BE2C (cell line): Measurements from ENCODE around the gene NUP93.

Source experiments
- DNase-seq: peaks from one replicate; pipeline ENCODE4 v3.0.0-alpha.2; 2020
- H3K27me3 ChIP-seq: fragments of 250-450 bp; sonication (Bioruptor Pico); 2 replicates; pipeline ENCODE4 v1.5.1; 2020; ENCODE audit warnings: mild to moderate bottlenecking
- H3K36me3 ChIP-seq: fragments of 250-450 bp; sonication (Bioruptor Pico); 2 replicates; pipeline ENCODE4 v1.5.1; 2020; ENCODE audit warnings: mild to moderate bottlenecking
- H3K4me1 ChIP-seq: fragments of 250-450 bp; sonication (Bioruptor Pico); 2 replicates; pipeline ENCODE4 v1.5.1; 2020
- H3K4me3 ChIP-seq: 2 replicates; pipeline ENCODE4 v1.5.1; 2011; ENCODE audit warnings: low read depth, low read length
- H3K9me3 ChIP-seq: fragments of 250-450 bp; sonication (Bioruptor Pico); 2 replicates; pipeline ENCODE4 v1.5.1; 2020
- CTCF ChIP-seq: IDR thresholded peaks from 2 replicates; pipeline ENCODE4 v1.5.1; 2012; ENCODE audit warnings: mild to moderate bottlenecking, low read depth, low read length

Gene NUP93

GRCh38 chr16:56749672-56750491 is 20.0 kb downstream of the NUP93 start:
- DNase-seq: no peak
- Histone ChIP-seq H3K36me3 (peaks cover 16% of the 10 kb centered on the region), H3K4me3 (no peak overlapping the region), H3K4me1 (peaks cover 9% of the 10 kb centered on the region), H3K9me3 (no peaks in the 10 kb centered on the region), H3K27me3 (no peaks in the 10 kb centered on the region)
- TF ChIP-seq CTCF: no peak

- Histone ChIP-seq H3K36me3 (peaks cover 21% of the 10 kb centered on the region), H3K27me3 (no peaks in the 10 kb centered on the region), H3K9me3 (no peaks in the 10 kb centered on the region), H3K4me3 (no peak overlapping the region), H3K4me1 (peaks cover 9% of the 10 kb centered on the region)
- no peak for DNase-seq
- TF ChIP-seq CTCF: no peak
Observed at GRCh38 chr16:56753410-56753809, 23.5 kb downstream of the NUP93 start.

GRCh38 chr16:56755038-56755437 is 25.1 kb downstream of the NUP93 start:
- H3K4me3 ChIP-seq: no peak overlapping the region
- no peak for TF ChIP-seq CTCF
- H3K27me3 ChIP-seq: no peaks in the 10 kb centered on the region
- peaks cover 26% of the 10 kb centered on the region for H3K36me3 ChIP-seq
- DNase-seq: no peak
- no peaks in the 10 kb centered on the region for H3K4me1 ChIP-seq
- H3K9me3 ChIP-seq: no peaks in the 10 kb centered on the region

- H3K9me3 ChIP-seq: no peaks in the 10 kb centered on the region
- H3K36me3 ChIP-seq: peaks cover 28% of the 10 kb centered on the region
- no peaks in the 10 kb centered on the region for H3K27me3 ChIP-seq
- H3K4me3 ChIP-seq: no peak overlapping the region
- no peak for TF ChIP-seq CTCF
- DNase-seq: no peak
- no peaks in the 10 kb centered on the region for H3K4me1 ChIP-seq
Observed at GRCh38 chr16:56758432-56758831, 28.5 kb downstream of the NUP93 start.

GRCh38 chr16:56758930-56759329 is 29.0 kb downstream of the NUP93 start:
- DNase-seq: no peak
- H3K4me1 ChIP-seq: no peaks in the 10 kb centered on the region
- H3K4me3 ChIP-seq: no peak overlapping the region
- H3K27me3 ChIP-seq: no peaks in the 10 kb centered on the region
- H3K9me3 ChIP-seq: no peaks in the 10 kb centered on the region
- peaks cover 28% of the 10 kb centered on the region for H3K36me3 ChIP-seq
- no peak for TF ChIP-seq CTCF

- no peak for TF ChIP-seq CTCF
Observed at GRCh38 chr16:56763291-56763916, 33.5 kb downstream of the NUP93 start.

More at GRCh38 chr16:56763291-56763916, 33.5 kb downstream of the NUP93 start:
- Histone ChIP-seq H3K4me3 (no peak overlapping the region), H3K27me3 (no peaks in the 10 kb centered on the region), H3K36me3 (peaks cover 23% of the 10 kb centered on the region), H3K4me1 (peaks cover 21% of the 10 kb centered on the region), H3K9me3 (no peaks in the 10 kb centered on the region)
- DNase-seq: no peak
